Measurements from ENCODE around the gene FOLR2.
A peak's percentile ranks its signal among the peaks of the same experiment; 100 is the strongest.
"Not testable (repeated sequence)": the region's sequence is repeated elsewhere in the genome, so short reads cannot be mapped to it uniquely, and the experiment has no call there.

Gene FOLR2

DNA sequence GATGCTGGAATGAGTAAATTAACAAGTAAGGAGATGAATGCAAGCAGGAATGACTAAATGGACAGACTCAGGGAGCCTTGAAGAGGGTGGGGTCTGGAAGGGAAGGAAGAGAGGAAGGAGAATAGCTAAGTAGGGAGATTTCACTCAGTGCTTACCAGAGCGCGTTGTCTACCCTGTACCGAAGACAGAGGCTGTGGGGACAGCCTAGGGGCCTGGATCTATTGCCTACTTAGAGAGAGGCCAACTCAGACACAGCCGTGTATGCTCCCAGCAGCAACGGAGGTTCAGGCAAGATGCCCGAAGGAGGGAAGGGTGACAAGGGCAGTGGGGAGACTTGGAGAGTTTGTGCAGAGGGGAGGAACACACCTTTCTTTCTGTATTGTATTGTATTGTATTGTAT lies at the start of gene FOLR2:
Gene FOLR2, plus strand, starts transcription at position 157 of the 400 bp plus-strand sequence. CDS start 1,791 bp downstream, outside the sequence.
- no peaks in the 10 kb centered on the region for H3K36me3 Mint-ChIP-seq
- H3K4me3 Mint-ChIP-seq, result no peak within 1 kb of the TSS
- no peak within 1 kb of the TSS for H3K27ac Mint-ChIP-seq
- ATAC-seq (no peak), DNase-seq (ENCODE audit: low spot score in 2 of 2) (no peak)
- no peaks in the 10 kb centered on the region for H3K9me3 Mint-ChIP-seq
- peaks cover 6% of the 10 kb centered on the region for H3K4me1 Mint-ChIP-seq

- not testable (repeated sequence) for H3K36me3 Mint-ChIP-seq; ATAC-seq; H3K27ac Mint-ChIP-seq; H3K4me3 Mint-ChIP-seq; DNase-seq (ENCODE audit: low spot score in 2 of 2); H3K9me3 Mint-ChIP-seq; H3K4me1 Mint-ChIP-seq
Observed at GRCh38 chr11:72169046-72169555, 47.5 kb upstream of the FOLR2 start.

DNA sequence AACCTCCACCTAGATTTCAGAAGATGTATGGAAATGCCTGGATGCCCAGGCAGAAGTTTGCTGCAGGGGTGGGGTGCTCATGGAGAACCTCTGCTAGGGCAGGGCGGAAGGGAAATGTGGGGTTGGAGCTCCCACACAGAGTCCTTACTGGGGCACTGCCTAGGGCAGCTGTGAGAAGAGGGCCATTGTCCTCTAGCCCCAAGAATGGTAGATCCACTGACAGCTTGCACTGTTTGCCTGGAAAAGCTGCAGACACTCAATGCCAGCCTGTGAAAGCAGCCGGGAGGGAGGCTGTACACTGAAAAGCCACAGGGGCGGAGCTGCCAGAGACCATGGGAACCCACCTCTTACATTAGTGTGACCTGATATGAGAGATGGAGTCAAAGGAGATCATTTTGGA lies 46.8 kb upstream of the FOLR2 start:
- not testable (repeated sequence) for H3K4me3 Mint-ChIP-seq, H3K4me1 Mint-ChIP-seq, ATAC-seq

DNA sequence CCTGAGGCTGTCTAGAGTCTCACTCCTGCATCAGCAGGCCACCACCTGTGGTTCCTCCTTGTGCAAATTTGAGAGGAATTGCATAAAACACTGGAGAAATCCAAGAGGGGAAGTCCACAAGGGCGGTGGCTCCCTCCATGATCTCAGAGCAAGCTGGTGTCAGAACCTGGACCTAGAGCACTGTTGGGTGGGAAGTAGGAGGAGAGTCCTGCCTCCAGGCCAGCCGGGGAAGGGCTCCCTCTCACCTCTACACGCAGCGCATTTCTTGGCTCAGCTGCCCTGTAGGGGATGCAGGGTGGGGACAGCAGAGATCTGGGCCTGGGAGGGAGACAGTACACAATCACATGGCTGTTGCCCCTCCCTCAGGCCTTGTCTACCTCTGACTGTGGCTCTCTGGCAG lies 44.6 kb upstream of the FOLR2 start:
- H3K36me3 Mint-ChIP-seq; DNase-seq (ENCODE audit: low spot score in 2 of 2); H3K4me3 Mint-ChIP-seq; H3K4me1 Mint-ChIP-seq; H3K9me3 Mint-ChIP-seq; ATAC-seq: not testable (repeated sequence)
- H3K27ac Mint-ChIP-seq, result peak overlapping the region; percentile 51

More for the DNA sequence above, 46.8 kb upstream of the FOLR2 start:
- not testable (repeated sequence) for H3K9me3 Mint-ChIP-seq; H3K36me3 Mint-ChIP-seq; DNase-seq (ENCODE audit: low spot score in 2 of 2)
- peak overlapping the region; percentile 12 for H3K27ac Mint-ChIP-seq

- Mint-ChIP-seq H3K27ac (no peak overlapping the region), H3K4me1 (no peaks in the 10 kb centered on the region), H3K9me3 (no peaks in the 10 kb centered on the region), H3K36me3 (no peaks in the 10 kb centered on the region), H3K4me3 (no peak overlapping the region)
- ATAC-seq, result no peak
- DNase-seq (ENCODE audit: low spot score in 2 of 2), result no peak
Observed at GRCh38 chr11:72173291-72173690, 43.3 kb upstream of the FOLR2 start.

DNA sequence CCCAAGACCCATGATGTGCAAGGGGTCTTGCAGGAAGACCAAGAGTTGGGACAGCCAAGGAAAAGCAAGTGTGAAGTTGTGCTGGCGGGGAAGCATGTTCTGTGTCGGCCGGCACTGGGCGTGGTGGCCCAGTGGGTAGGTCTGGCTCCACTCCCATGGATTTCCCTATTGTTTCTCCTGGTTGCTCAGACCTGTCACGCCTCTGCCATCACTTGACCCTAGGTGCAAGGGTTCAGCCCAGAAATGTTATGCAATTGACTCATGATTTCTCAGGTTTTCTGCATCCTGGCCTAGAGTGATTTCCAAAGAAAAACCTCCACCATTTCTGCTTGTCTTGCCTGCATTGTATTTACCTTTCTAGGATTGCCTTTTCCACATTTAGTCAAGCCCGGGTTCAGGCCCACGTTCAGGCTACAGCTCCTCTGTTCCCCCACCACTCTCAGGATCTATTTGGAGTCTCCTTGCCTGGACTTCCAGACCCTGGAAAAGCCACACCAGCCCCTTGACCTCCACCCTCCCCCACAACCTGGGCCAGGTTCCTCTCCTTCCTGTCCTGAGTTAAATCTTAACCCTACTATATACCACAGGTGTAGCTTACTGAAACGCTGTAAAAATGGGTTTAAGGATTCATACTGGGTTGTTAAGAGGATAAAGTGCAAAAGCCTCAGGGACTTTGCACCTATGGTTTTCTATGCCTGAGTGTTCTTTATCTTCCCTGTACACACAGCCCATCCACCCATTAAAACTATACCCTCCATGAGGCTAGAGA lies 42.1 kb upstream of the FOLR2 start:
- H3K36me3 Mint-ChIP-seq, result no peaks in the 10 kb centered on the region

GRCh38 chr11:72177656-72178055 lies 38.9 kb upstream of the FOLR2 start:
- DNase-seq (ENCODE audit: low spot score in 2 of 2) (no peak), ATAC-seq (no peak)
- H3K27ac Mint-ChIP-seq, result no peak overlapping the region
- H3K9me3 Mint-ChIP-seq, result no peaks in the 10 kb centered on the region
- no peaks in the 10 kb centered on the region for H3K36me3 Mint-ChIP-seq
- H3K4me1 Mint-ChIP-seq, result peaks cover 13% of the 10 kb centered on the region
- H3K4me3 Mint-ChIP-seq, result no peak overlapping the region

More for the DNA sequence above, 42.1 kb upstream of the FOLR2 start:
- Mint-ChIP-seq H3K9me3 (no peaks in the 10 kb centered on the region), H3K4me1 (no peaks in the 10 kb centered on the region), H3K27ac (no peak overlapping the region), H3K4me3 (no peak overlapping the region)
- ATAC-seq (no peak), DNase-seq (ENCODE audit: low spot score in 2 of 2) (no peak)

DNA sequence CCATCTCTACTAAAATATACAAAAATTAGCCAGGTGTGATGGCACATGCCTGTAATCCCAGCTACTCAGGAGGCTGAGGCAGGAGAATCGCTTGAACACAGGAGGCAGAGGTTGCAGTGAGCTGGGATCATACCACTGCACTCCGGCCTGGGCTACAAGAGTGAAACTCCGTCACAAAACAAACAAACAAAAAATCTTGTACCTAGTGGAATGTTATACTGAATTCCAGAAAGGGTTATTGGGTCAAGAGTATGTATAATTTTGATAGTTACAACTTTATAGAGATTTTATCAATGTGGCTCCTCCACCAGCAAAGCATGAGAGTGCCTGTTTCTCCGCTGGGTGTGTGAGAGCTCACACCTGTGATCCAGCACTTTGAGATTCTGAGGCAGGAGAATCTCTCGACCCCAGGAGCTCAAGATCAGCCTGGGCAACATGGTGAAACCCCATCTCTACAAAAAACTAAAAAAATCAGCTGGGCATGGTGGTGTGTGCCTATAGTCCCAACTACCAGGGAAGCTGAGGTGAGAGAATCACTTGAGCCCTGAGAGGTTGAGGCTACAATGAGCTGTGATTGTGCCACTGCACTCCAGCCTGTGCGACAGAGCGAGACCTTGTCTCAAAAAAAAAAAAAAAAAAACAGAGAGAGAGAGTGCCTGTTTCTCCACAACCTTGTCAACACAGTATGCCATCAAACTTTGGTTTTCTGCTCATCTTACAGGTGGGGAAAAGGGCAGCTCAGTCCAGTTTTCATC lies 37.4 kb upstream of the FOLR2 start:
- H3K27ac Mint-ChIP-seq, result no peak overlapping the region

DNA sequence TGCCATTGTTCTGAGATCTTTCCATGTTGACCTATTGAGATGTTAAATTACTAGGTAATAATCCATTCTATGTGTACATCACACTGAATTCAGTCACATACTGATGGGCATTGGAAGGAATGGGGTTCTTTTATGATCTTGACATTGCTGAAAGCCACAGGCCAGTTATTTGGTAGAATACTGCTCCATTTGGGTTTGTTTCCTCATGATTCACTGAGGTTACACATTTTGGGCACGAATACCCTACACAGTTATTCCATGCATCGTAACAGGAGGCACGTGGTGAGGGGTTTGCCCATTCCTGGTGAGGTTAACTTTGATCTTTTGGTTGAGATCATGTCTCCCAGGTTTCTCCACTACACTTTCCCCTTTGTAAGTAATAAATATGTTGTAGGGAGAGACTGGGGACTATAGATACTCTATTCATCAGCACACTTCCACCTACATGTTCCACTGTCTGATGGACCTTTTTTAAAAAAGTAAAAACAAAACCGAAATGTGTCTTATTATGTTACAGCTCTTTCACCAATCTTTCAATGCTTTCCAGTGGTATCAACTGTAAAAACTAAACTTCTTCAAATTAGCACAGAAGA lies 36.7 kb upstream of the FOLR2 start:
- ATAC-seq, result peak; percentile 38
- peaks cover 23% of the 10 kb centered on the region for H3K4me1 Mint-ChIP-seq
- no peak overlapping the region for H3K4me3 Mint-ChIP-seq
- DNase-seq (ENCODE audit: low spot score in 2 of 2), result no peak
- no peaks in the 10 kb centered on the region for H3K9me3 Mint-ChIP-seq
- no peaks in the 10 kb centered on the region for H3K36me3 Mint-ChIP-seq
- H3K27ac Mint-ChIP-seq, result peak overlapping the region; percentile 27

More for the DNA sequence above, 37.4 kb upstream of the FOLR2 start:
- Mint-ChIP-seq H3K4me3 (no peak overlapping the region), H3K4me1 (peaks cover 23% of the 10 kb centered on the region), H3K9me3 (no peaks in the 10 kb centered on the region), H3K36me3 (no peaks in the 10 kb centered on the region)
- ATAC-seq, result no peak
- no peak for DNase-seq (ENCODE audit: low spot score in 2 of 2)

DNA sequence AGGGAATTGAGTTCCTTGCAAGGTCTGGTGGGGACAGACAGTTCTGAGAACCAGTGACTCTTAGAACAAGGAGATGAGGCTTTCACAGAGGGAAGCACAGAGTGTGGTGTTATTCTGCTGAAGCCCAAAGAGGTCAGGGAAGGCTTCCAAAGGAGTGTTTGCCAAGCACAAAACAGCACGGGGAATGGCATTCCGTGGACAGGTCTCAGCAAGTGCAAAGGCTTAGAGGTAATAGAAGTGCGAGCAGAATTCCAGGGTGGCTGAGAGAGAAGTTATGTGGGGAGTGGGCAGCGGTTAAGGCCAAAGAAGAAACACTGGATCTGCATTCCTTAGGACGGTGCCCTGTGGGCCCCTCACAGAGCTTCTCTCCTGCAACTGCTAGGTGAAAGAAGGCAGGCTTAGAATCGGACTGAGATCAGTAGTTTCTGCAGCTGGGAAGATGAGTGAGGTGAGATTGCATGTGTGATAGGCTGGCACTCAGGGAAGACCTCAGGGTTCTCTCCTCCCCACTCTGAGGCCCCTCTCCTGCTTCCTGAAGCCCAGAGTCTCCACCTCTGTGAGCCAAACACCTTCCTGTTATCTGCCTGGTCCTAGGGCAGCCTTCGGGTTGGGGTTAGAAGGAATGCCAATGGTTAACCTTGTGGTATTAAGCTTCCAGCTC lies 35.6 kb upstream of the FOLR2 start:
- not testable (repeated sequence) for H3K9me3 Mint-ChIP-seq; H3K27ac Mint-ChIP-seq; DNase-seq (ENCODE audit: low spot score in 2 of 2); ATAC-seq; H3K4me3 Mint-ChIP-seq; H3K36me3 Mint-ChIP-seq
- H3K4me1 Mint-ChIP-seq, result peaks cover 23% of the 10 kb centered on the region

- DNase-seq (ENCODE audit: low spot score in 2 of 2); H3K27ac Mint-ChIP-seq; H3K4me3 Mint-ChIP-seq; H3K9me3 Mint-ChIP-seq; H3K36me3 Mint-ChIP-seq: not testable (repeated sequence)
- peaks cover 23% of the 10 kb centered on the region for H3K4me1 Mint-ChIP-seq
- ATAC-seq, result peak; percentile 15
Observed at GRCh38 chr11:72181553-72181958, 35.0 kb upstream of the FOLR2 start.

GRCh38 chr11:72188267-72188666 lies 28.3 kb upstream of the FOLR2 start:
- Mint-ChIP-seq H3K36me3 (no peaks in the 10 kb centered on the region), H3K4me3 (no peak overlapping the region), H3K4me1 (peaks cover 3% of the 10 kb centered on the region), H3K27ac (no peak overlapping the region), H3K9me3 (no peaks in the 10 kb centered on the region)
- no peak for DNase-seq (ENCODE audit: low spot score in 2 of 2)
- ATAC-seq, result no peak

DNA sequence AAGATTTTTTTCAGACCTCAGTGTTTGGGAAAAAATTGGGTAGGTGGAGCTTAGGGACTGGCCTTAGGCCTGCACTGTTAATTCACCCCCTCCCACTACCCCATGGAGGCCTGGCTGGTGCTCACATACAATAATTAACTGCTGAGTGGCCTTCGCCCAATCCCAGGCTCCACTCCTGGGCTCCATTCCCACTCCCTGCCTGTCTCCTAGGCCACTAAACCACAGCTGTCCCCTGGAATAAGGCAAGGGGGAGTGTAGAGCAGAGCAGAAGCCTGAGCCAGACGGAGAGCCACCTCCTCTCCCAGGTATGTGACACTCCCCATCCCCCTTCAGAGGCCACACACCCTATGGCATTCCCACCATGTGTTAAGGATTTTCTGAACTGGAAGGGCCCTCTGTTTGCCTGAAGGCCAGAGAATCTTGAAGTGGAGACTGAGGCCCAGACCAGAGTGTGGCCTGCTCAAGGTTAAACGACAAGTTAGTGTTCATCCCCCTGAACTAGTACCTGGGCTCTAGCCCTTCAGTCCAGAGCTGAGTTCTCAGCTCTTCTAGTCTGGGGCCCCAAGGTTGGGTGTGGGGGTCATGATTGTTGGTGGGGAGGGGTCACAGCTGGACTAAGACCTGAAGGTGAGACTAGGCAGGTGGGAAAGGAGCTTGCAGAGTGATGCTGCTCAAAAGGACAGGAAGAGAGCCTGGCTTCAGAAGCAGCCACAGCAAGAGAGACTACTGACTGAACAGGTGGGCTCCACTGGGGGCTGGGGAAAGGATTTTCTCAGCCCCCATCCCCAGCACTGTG lies 26.9 kb upstream of the FOLR2 start:
- Mint-ChIP-seq H3K27ac (no peak overlapping the region), H3K4me1 (no peaks in the 10 kb centered on the region), H3K4me3 (no peak overlapping the region), H3K36me3 (no peaks in the 10 kb centered on the region), H3K9me3 (no peaks in the 10 kb centered on the region)
- no peak for ATAC-seq
- no peak for DNase-seq (ENCODE audit: low spot score in 2 of 2)

DNA sequence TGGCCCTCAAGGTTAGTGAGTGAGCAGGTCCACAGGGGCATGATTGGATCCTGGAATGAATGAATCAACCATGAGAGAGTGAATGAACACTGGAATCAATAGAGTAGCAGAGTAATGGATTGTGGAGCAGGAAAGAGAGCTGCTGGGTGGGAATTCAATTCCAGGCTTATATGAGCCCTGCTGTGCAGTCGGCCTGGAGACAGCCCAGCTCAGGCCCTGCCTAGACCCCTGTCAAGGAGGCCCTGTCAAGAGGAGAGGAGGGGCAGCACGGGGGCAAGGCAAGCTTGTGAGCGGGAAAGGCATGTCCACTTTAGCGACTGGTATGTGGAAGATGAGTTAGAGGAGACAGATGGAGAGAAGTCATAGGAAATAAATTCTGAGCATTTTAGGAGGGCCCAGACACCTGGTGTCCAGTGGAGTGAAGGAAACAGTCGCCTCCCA lies 25.9 kb upstream of the FOLR2 start:
- Mint-ChIP-seq H3K4me3 (no peak overlapping the region), H3K27ac (no peak overlapping the region), H3K36me3 (no peaks in the 10 kb centered on the region), H3K4me1 (no peaks in the 10 kb centered on the region), H3K9me3 (no peaks in the 10 kb centered on the region)
- no peak for DNase-seq (ENCODE audit: low spot score in 2 of 2)
- ATAC-seq, result no peak
